H1 (cell line): ENCODE results near the gene HIC2. TPM values are rescaled to one million over a fixed set of nuclear protein-coding genes. Genes with fewer than 3 reads are reported as not detected.

ENCODE experiments used
- CTCF ChIA-PET: fragments of 300-600 bp; sonication (Branson Sonifier 250); formaldehyde crosslinking; loops from one replicate; lab custom pipeline; 2021; ENCODE audit not compliant: partially characterized antibody; lab: Charles Lee
- POLR2A ChIA-PET: fragments of 300-600 bp; sonication (Branson Sonifier 250); formaldehyde crosslinking; loops from one replicate; lab custom pipeline; 2021; ENCODE audit warnings: inconsistent platforms; ENCODE audit not compliant: partially characterized antibody; lab: Charles Lee
- DNase-seq, 2 experiments: peaks; one replicate each; pipeline versions ENCODE4 v3.0.0 to v3.0.0-alpha.2; 2010 to 2022; ENCODE audit warnings: low spot score in 2 of 2, low read depth in 1 of 2, mixed read lengths in 1 of 2
- FAIRE-seq: peaks from 2 replicates; lab custom pipeline; 2011; peaks lifted over from hg19 to GRCh38; lab: Jason Lieb, UNC
- H2AFZ ChIP-seq: 2 replicates; pipeline ENCODE4 v1.8.1; 2012; ENCODE audit warnings: low read length, inconsistent platforms
- H2AK5ac ChIP-seq: 2 replicates; pipeline ENCODE4 v1.6.1; 2013; ENCODE audit warnings: low read depth, low read length
- H2BK120ac ChIP-seq: replicated peaks from 2 replicates; pipeline ENCODE3; 2013; ENCODE audit warnings: low read depth, low read length, inconsistent platforms
- H2BK12ac ChIP-seq: 2 replicates; pipeline ENCODE4 v1.6.1; 2013; ENCODE audit warnings: low read depth, low read length
- H2BK15ac ChIP-seq: 2 replicates; pipeline ENCODE4 v1.6.1; 2013; ENCODE audit warnings: low read length
- H2BK20ac ChIP-seq: 2 replicates; pipeline ENCODE4 v1.6.1; 2013; ENCODE audit warnings: low read length
- H2BK5ac ChIP-seq: 2 replicates; pipeline ENCODE4 v1.6.1; 2013; ENCODE audit warnings: low read depth, low read length
- H3K14ac ChIP-seq: 2 replicates; pipeline ENCODE4 v1.6.1; 2013; ENCODE audit warnings: inconsistent platforms; ENCODE audit not compliant: insufficient read length
- H3K18ac ChIP-seq: 2 replicates; pipeline ENCODE4 v1.6.1; 2013; ENCODE audit warnings: low read length; ENCODE audit errors: extremely low read depth
- H3K23ac ChIP-seq: 2 replicates; pipeline ENCODE4 v1.6.1; 2013; ENCODE audit warnings: inconsistent platforms; ENCODE audit not compliant: insufficient read length
- H3K23me2 ChIP-seq: 2 replicates; pipeline ENCODE4 v1.6.1; 2013; ENCODE audit warnings: low read depth, low read length
- H3K27ac ChIP-seq: 2 replicates; pipeline ENCODE4 v1.6.1; 2011; ENCODE audit warnings: low read depth, low read length, inconsistent platforms
- H3K27me3 ChIP-seq, 4 experiments: replicated peaks in 1 of 4; 1 replicate in 1 of 4; 2 replicates in 3 of 4; pipeline versions ENCODE4 v1.6.1 to v1.8.1; 2011 to 2013; ENCODE audit warnings: low read length in 3 of 4, mild to moderate bottlenecking in 3 of 4, inconsistent platforms in 2 of 4, mixed read lengths in 2 of 4, moderate library complexity in 1 of 4; ENCODE audit not compliant: control insufficient read depth in 3 of 4, insufficient read depth in 3 of 4; ENCODE audit errors: extremely low read depth in 1 of 4
- H3K36me3 ChIP-seq, 4 experiments: 2 replicates each; pipeline versions ENCODE4 v1.6.1 to v1.8.1; 2011 to 2013; ENCODE audit warnings: mild to moderate bottlenecking in 4 of 4, low read length in 3 of 4, moderate library complexity in 2 of 4, control low read depth in 1 of 4, inconsistent platforms in 1 of 4; ENCODE audit not compliant: insufficient read depth in 4 of 4, control insufficient read depth in 2 of 4
- H3K4ac ChIP-seq: replicated peaks from 2 replicates; pipeline ENCODE3; 2013; ENCODE audit warnings: low read length, low read depth, mixed read lengths, inconsistent platforms; ENCODE audit not compliant: insufficient read length
- H3K4me1 ChIP-seq, 4 experiments: replicated peaks in 1 of 4; 1 replicate in 1 of 4; 2 replicates in 3 of 4; pipeline versions ENCODE4 v1.6.1 to v1.8.1; 2011 to 2013; ENCODE audit warnings: low read length in 3 of 4, inconsistent platforms in 2 of 4, mixed read lengths in 1 of 4; ENCODE audit not compliant: insufficient read depth in 4 of 4, control insufficient read depth in 3 of 4
- H3K4me2 ChIP-seq, 2 experiments: 2 replicates each; pipeline versions ENCODE4 v1.6.1 to v1.8.1; 2011 to 2013; ENCODE audit warnings: low read depth in 2 of 2, low read length in 2 of 2, control low read depth in 1 of 2, inconsistent platforms in 1 of 2, mild to moderate bottlenecking in 1 of 2; ENCODE audit not compliant: insufficient read depth in 1 of 2
- H3K4me3 ChIP-seq, 4 experiments: fragments of 200-600, 300-600 bp in 1 of 4; sonication (generic), shearing (Covaris generic), sonication (Bioruptor Twin) in 1 of 4; 2 replicates each; pipeline versions ENCODE4 v1.5.1 to v1.8.1; 2011 to 2016; ENCODE audit warnings: low read length in 4 of 4, low read depth in 3 of 4, control low read depth in 2 of 4, inconsistent platforms in 2 of 4, mild to moderate bottlenecking in 2 of 4, mixed read lengths in 1 of 4, moderate library complexity in 1 of 4; ENCODE audit not compliant: insufficient read depth in 2 of 4; ENCODE audit errors: extremely low read depth in 1 of 4
- H3K56ac ChIP-seq: replicated peaks from 2 replicates; pipeline ENCODE3; 2013; ENCODE audit warnings: low read depth, mild to moderate bottlenecking, mixed read lengths, low read length, inconsistent platforms; ENCODE audit not compliant: insufficient read length
- H3K79me1 ChIP-seq: 2 replicates; pipeline ENCODE4 v1.6.1; 2013; ENCODE audit warnings: low read depth, low read length, control low read depth
- H3K79me2 ChIP-seq, 2 experiments: 2 replicates each; pipeline versions ENCODE4 v1.6.1 to v1.8.1; 2012 to 2013; ENCODE audit warnings: low read length in 2 of 2, mild to moderate bottlenecking in 2 of 2, inconsistent platforms in 1 of 2; ENCODE audit not compliant: insufficient read depth in 2 of 2, control insufficient read depth in 1 of 2
- H3K9ac ChIP-seq, 4 experiments: replicated peaks in 1 of 4; 1 replicate in 1 of 4; 2 replicates in 3 of 4; pipeline versions ENCODE4 v1.6.1 to v1.8.1; 2011 to 2013; ENCODE audit warnings: low read depth in 3 of 4, low read length in 3 of 4, control low read depth in 2 of 4, mild to moderate bottlenecking in 2 of 4, moderate library complexity in 2 of 4, inconsistent platforms in 1 of 4; ENCODE audit errors: extremely low read depth in 1 of 4
- H3K9me3 ChIP-seq, 2 experiments: 2 replicates each; pipeline versions ENCODE4 v1.6.1 to v1.8.1; 2012 to 2013; ENCODE audit warnings: mild to moderate bottlenecking in 2 of 2, moderate library complexity in 2 of 2, control low read depth in 1 of 2, inconsistent platforms in 1 of 2, low read depth in 1 of 2, low read length in 1 of 2, mixed read lengths in 1 of 2; ENCODE audit not compliant: insufficient read depth in 2 of 2
- H4K20me1 ChIP-seq, 2 experiments: replicated peaks in 1 of 2; 2 replicates each; pipeline versions ENCODE3 to v1.8.1; 2011 to 2013; ENCODE audit warnings: inconsistent platforms in 2 of 2, low read length in 2 of 2, mild to moderate bottlenecking in 1 of 2; ENCODE audit not compliant: insufficient read depth in 2 of 2, control insufficient read depth in 1 of 2
- H4K5ac ChIP-seq: 2 replicates; pipeline ENCODE4 v1.6.1; 2013; ENCODE audit warnings: low read length, low read depth, mixed read lengths, inconsistent platforms; ENCODE audit not compliant: insufficient read length
- H4K8ac ChIP-seq: 2 replicates; pipeline ENCODE4 v1.8.0; 2013; ENCODE audit warnings: mild to moderate bottlenecking, moderate library complexity, low read length, inconsistent platforms; ENCODE audit not compliant: insufficient read depth; ENCODE audit errors: extremely low read depth
- H4K91ac ChIP-seq: replicated peaks from 2 replicates; pipeline ENCODE3; 2013; ENCODE audit warnings: low read length, mixed read lengths, inconsistent platforms; ENCODE audit not compliant: insufficient read length
- WGBS, 2 experiments: shearing (Covaris generic) in 1 of 2; methylation state at CpG; one replicate each; pipeline versions ENCODE4 v1.1.6 to v1.1.7; 2013 to 2015; ENCODE audit warnings: low lambda C conversion rate in 2 of 2, mixed read lengths in 2 of 2, inconsistent platforms in 1 of 2, low coverage in 1 of 2, missing lambda C conversion rate in 1 of 2; ENCODE audit not compliant: insufficient replicate concordance in 2 of 2, insufficient coverage in 1 of 2, insufficient read length in 1 of 2; ENCODE audit errors: extremely low coverage in 1 of 2, missing lambda C conversion rate in 1 of 2; 5-methylcytosine and 5-hydroxymethylcytosine counted together
- polyA plus RNA-seq, 7 experiments: library from polyadenylated mRNA; depleted of rRNA in 3 of 7; stranded (reverse) in 5 of 7; unstranded in 2 of 7; fragments of >200 nt in 5 of 7; fragments of 200-250 nt in 2 of 7; gene quantifications; 1 replicate in 5 of 7; 2 replicates in 1 of 7; 4 replicates in 1 of 7; pipeline versions ENCODE4 v1.2.1 to v1.2.3, GENCODE V29; 2011 to 2013; ENCODE audit warnings: missing spikeins in 2 of 7, mixed read lengths in 2 of 7
- total RNA-seq: library from RNA; stranded (reverse); fragmentation: NEBNext Ultra II Directional; extraction: Animal tissue kit (Norgen Biotek cat#: 25700); gene quantifications from 2 replicates; pipeline ENCODE4 v1.2.1, GENCODE V29; 2021

Gene HIC2
- total and polyA plus RNA-seq, 2 of the 8 experiments (the other 6 are each of a cell fraction or from before 2014, with no cell fraction given), result 8.0 to 21.9 TPM

GRCh38 chr22:21451545-21452520 lies 34.7 kb downstream of the HIC2 start:
- H3K14ac ChIP-seq, result no peak overlapping the region
- WGBS, 2 experiments, result 82% methylated on average over 7 of the region's 7 CpGs; no CpG with 5 or more reads in 1 of the 2 experiments
- 0 out of 2 replicates have a peak, but pooled peaks cover 2% of the 10 kb centered on the region for H3K79me1 ChIP-seq
- no peak overlapping the region for H3K4me2 ChIP-seq
- H4K8ac ChIP-seq, result no peak overlapping the region
- no peak overlapping the region for H2BK5ac ChIP-seq
- no peak overlapping the region for H3K18ac ChIP-seq
- no peak overlapping the region for H4K5ac ChIP-seq
- H2BK20ac ChIP-seq, result no peak overlapping the region
- H3K4me1 ChIP-seq, result peaks cover 0 to 11% (median 7%) of the 10 kb centered on the region in 4 experiments; a peak in 3 of 7 replicates
- H3K79me2 ChIP-seq, result no peaks in the 10 kb centered on the region
- H3K27me3 ChIP-seq, result no peaks in the 10 kb centered on the region
- no peak overlapping the region for H2BK12ac ChIP-seq
- H3K36me3 ChIP-seq, result peaks cover 0 to 1% (median 0%) of the 10 kb centered on the region in 4 experiments; a peak in 1 of 8 replicates
- no peak overlapping the region for H2AFZ ChIP-seq
- no peak for FAIRE-seq
- H3K27ac ChIP-seq, result no peak overlapping the region
- no peak overlapping the region for H3K23ac ChIP-seq
- H3K23me2 ChIP-seq, result peaks cover 2% of the 10 kb centered on the region; the same call in 1 of the 2 replicates
- no peak overlapping the region for H3K4ac ChIP-seq
- no peaks in the 10 kb centered on the region for H3K9me3 ChIP-seq
- H2BK15ac ChIP-seq, result no peak overlapping the region
- H3K4me3 ChIP-seq, result no peak overlapping the region
- H4K20me1 ChIP-seq, result peaks cover 2 to 5% of the 10 kb centered on the region in 2 experiments
- POLR2A ChIA-PET, result no interaction called here
- no peak overlapping the region for H2AK5ac ChIP-seq
- no peak overlapping the region for H2BK120ac ChIP-seq
- CTCF ChIA-PET, result interaction anchor here (0.5 to 1.6 kb wide), 3 partner anchors 157 to 195 kb away, joined by 3 to 11 read pairs (median 3); partner anchors contain the start of gene SDF2L1
- no peak overlapping the region for H3K9ac ChIP-seq
- no peak overlapping the region for H3K56ac ChIP-seq
- peak in 1 of 2 experiments; percentile 39 for DNase-seq
- H4K91ac ChIP-seq, result no peak overlapping the region
